Transverse colon (tissue), 4 donors: ENCODE data around the gene PTPRS. TPM values are rescaled to one million over a fixed set of nuclear protein-coding genes. Genes with fewer than 3 reads are reported as not detected.

Experiments used
- DNase-seq: peaks from one replicate; pipeline ENCODE4 v3.0.0-alpha.2; 2019
- H3K27ac ChIP-seq, 4 donors: fragments of 200-600 bp; sonication (generic); 2 replicates each; pipeline ENCODE4 v1.5.1; 2016 to 2018; ENCODE audit warnings: inconsistent platforms in 4 of 4
- H3K27me3 ChIP-seq: fragments of 200-600 bp; sonication (generic); 2 replicates; pipeline ENCODE4 v1.5.1; 2017; ENCODE audit warnings: inconsistent platforms
- H3K36me3 ChIP-seq, 4 donors: fragments of 200-600 bp; sonication (generic); 2 replicates each; pipeline ENCODE4 v1.5.1; 2017 to 2019; ENCODE audit warnings: inconsistent platforms in 4 of 4
- H3K4me1 ChIP-seq, 4 donors: fragments of 200-600 bp; sonication (generic); 2 replicates each; pipeline ENCODE4 v1.5.1; 2017 to 2020; ENCODE audit warnings: inconsistent platforms in 4 of 4
- H3K4me3 ChIP-seq, 4 donors: fragments of 200-600 bp; sonication (generic); 1 replicate in 1 of 4; 2 replicates in 3 of 4; pipeline versions ENCODE4 v1.5.1 to v1.6.1; 2017 to 2019; ENCODE audit warnings: inconsistent platforms in 4 of 4
- H3K9me3 ChIP-seq, 2 donors: fragments of 200-600 bp; sonication (generic); 2 replicates each; pipeline ENCODE4 v1.5.1; 2017 to 2019; ENCODE audit warnings: inconsistent platforms in 2 of 2
- EP300 ChIP-seq: sonication (generic); formaldehyde crosslinking; IDR thresholded peaks from one replicate; pipeline ENCODE4 v1.6.1; 2017; ENCODE audit warnings: antibody characterized with exemption, low read depth
- POLR2A ChIP-seq: fragments of 450-650 bp; IDR thresholded peaks from one replicate; pipeline ENCODE4 v1.6.1; 2016; ENCODE audit warnings: antibody characterized with exemption, mild to moderate bottlenecking, moderate library complexity
- POLR2AphosphoS5 ChIP-seq, 3 donors: sonication (generic); formaldehyde crosslinking; IDR thresholded peaks; one replicate each; pipeline ENCODE4 v1.6.1; 2016; ENCODE audit warnings: antibody characterized with exemption in 3 of 3
- WGBS, 2 donors: methylation state at CpG; one replicate each; pipeline ENCODE4 v1.1.5; 2018; ENCODE audit warnings: low coverage in 1 of 2; 5-methylcytosine and 5-hydroxymethylcytosine counted together
- in situ Hi-C, 4 donors: fragments of 200-750 bp; cut with MboI; loops; one replicate each; pipeline versions ENCODE4 v1.15.0 to v1.15.1; 2017; ENCODE audit warnings: low sequenced_read_pairs in 3 of 4, low pct_ligation_motif_present in 1 of 4, low pct_unique_long_range_greater_than_20kb in 1 of 4
- intact Hi-C: fragments of 100-400 bp; cut with DNase I; formaldehyde crosslinking; loops from one replicate; pipeline ENCODE4 v1.15.1; 2023; ENCODE audit warnings: low total_unique reads
- total RNA-seq, 4 donors: library from RNA; depleted of rRNA; stranded (reverse); fragments of >200 nt; gene quantifications; one replicate each; pipeline ENCODE4 v1.1.0, GENCODE V29; 2016
- TF ChIP-seq, protein P1 (sequence below), 5 experiments: fragments of 200-600 bp in 3 of 5; fragments of 450-650 bp in 2 of 5; sonication (generic) in 3 of 5; IDR thresholded peaks; 1 replicate in 2 of 5; 2 replicates in 3 of 5; pipeline ENCODE4 v1.5.1; 2016 to 2017; ENCODE audit warnings: antibody characterized with exemption in 5 of 5, inconsistent platforms in 3 of 5, mild to moderate bottlenecking in 2 of 5, moderate library complexity in 1 of 5

The PTPRS gene
- total RNA-seq, 4 donors from 2014 or later, result 38.3 to 91.5 (median 58.5) TPM

DNA sequence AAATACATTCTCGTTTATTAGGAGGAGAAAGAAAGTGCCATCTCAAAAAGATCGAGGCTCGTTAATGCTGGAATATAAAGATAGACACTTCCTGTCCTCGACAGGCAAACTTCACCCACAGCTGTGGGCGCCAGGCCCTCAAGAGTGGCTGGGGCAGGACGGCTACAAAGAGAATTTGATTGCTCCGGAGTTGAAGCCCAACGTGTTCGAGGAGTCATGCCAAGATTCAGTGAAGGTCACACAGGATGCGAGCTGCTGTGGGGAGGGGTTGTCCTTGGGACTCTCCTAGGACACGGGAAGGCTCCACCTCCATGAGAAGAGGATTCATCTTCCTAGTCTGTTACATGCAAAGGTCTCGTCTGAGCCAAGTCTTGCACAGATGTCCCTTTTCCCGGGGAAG is 16.3 kb upstream of the PTPRS start:
- in situ Hi-C loops (no loop called here), intact Hi-C loops (no loop called here)
- peaks cover 16% of the 10 kb centered on the region for H3K27me3 ChIP-seq
- no peaks in the 10 kb centered on the region for H3K9me3 ChIP-seq
- 42% methylated on average over 6 to 13 of the region's 13 CpGs for WGBS, 2 donors
- no peak for DNase-seq
- no peak overlapping the region for H3K4me3 ChIP-seq
- no peak overlapping the region for H3K27ac ChIP-seq
- TF ChIP-seq, protein P1, sequence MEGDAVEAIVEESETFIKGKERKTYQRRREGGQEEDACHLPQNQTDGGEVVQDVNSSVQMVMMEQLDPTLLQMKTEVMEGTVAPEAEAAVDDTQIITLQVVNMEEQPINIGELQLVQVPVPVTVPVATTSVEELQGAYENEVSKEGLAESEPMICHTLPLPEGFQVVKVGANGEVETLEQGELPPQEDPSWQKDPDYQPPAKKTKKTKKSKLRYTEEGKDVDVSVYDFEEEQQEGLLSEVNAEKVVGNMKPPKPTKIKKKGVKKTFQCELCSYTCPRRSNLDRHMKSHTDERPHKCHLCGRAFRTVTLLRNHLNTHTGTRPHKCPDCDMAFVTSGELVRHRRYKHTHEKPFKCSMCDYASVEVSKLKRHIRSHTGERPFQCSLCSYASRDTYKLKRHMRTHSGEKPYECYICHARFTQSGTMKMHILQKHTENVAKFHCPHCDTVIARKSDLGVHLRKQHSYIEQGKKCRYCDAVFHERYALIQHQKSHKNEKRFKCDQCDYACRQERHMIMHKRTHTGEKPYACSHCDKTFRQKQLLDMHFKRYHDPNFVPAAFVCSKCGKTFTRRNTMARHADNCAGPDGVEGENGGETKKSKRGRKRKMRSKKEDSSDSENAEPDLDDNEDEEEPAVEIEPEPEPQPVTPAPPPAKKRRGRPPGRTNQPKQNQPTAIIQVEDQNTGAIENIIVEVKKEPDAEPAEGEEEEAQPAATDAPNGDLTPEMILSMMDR (IDR thresholded peaks at IDR 0.05), result no peak
- H3K4me1 ChIP-seq, result no peaks in the 10 kb centered on the region
- H3K36me3 ChIP-seq, result no peaks in the 10 kb centered on the region

DNA sequence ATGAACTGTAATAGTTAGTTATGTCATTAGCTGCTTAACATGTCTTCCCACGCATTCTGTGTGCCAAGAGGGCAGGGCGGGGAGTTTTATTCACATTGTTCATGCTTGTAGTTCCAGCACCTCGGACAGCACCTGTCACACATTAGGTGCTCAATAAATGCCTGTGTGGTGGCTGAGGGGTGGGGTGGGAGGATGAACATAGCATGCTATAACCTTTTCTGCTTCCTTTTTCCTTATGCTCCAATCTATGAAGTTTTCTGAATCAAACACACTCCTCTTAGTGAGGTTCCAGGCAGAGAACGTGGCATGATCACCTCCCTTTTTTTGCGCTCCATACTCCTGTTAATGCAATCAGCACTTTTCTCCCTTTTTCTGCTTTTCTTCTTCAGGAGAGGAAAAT is 15.8 kb upstream of the PTPRS start:
- in situ Hi-C loops, result no loop called here
- TF ChIP-seq, protein P1 (IDR thresholded peaks at IDR 0.05), result no peak
- TF ChIP-seq EP300 (no peak), POLR2AphosphoS5 (IDR thresholded peaks at IDR 0.05) (no peak), POLR2A (no peak)

DNA sequence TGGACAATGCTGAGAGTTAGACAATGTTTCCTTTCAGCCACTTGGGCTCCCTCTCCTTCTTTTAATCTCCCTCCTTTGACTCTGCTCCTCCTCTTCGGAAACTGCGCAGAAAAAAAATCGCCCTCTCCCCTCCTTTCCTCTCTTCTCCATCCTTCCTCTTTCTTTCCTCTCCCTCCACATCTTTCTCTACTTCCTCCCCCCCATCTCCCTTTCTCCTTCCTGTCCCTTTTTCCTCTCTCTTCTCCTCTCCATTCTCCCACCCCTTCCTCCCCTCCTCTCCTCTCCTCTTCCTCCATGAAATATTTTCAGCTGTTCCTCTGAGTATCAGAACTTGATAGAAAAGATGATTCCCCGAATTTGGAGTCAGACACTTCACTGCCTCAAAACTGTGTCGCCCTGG is 15.1 kb upstream of the PTPRS start:
- 44 to 64% methylated on average over 4 to 5 of the region's 5 CpGs for WGBS, 2 donors
- in situ Hi-C loops (no loop called here), intact Hi-C loops (no loop called here)
- no peak for DNase-seq
- H3K4me3 ChIP-seq, result no peak overlapping the region
- no peaks in the 10 kb centered on the region for H3K36me3 ChIP-seq
- H3K27me3 ChIP-seq, result peaks cover 16% of the 10 kb centered on the region
- H3K27ac ChIP-seq, result no peak overlapping the region
- H3K4me1 ChIP-seq, result no peaks in the 10 kb centered on the region
- no peaks in the 10 kb centered on the region for H3K9me3 ChIP-seq
- TF ChIP-seq, protein P1 (IDR thresholded peaks at IDR 0.05), result no peak

More for the DNA sequence above, 15.8 kb upstream of the PTPRS start:
- Histone ChIP-seq H3K27ac (no peak overlapping the region), H3K36me3 (no peaks in the 10 kb centered on the region), H3K27me3 (peaks cover 16% of the 10 kb centered on the region), H3K4me3 (no peak overlapping the region), H3K9me3 (no peaks in the 10 kb centered on the region), H3K4me1 (no peaks in the 10 kb centered on the region)
- intact Hi-C loops, result no loop called here
- 71 to 79% methylated on average over 3 to 5 of the region's 5 CpGs for WGBS, 2 donors
- no peak for DNase-seq

DNA sequence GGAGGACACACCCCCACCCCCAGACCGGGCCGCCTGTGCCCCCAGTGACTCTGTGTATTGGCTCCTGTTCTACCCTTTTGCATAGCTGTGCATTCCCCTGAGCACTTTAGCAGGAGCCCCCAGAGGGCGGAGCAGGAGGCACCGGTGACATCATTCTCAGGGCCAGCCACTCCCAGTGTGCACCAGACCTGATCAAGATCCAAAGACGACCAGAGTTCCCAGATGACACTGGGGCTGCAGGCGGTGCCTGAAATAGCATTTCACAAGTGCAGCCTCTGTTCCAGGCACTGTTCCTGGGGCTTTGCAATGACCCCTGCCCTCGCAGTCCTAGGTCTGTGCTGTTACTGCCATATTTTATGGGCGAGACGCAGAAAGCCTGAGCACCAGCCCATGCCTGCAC is 14.5 kb upstream of the PTPRS start:
- intact Hi-C loops (no loop called here), in situ Hi-C loops (no loop called here)
- peaks cover 16% of the 10 kb centered on the region for H3K27me3 ChIP-seq
- H3K36me3 ChIP-seq, result no peaks in the 10 kb centered on the region
- 41% methylated on average over 9 of the region's 9 CpGs; no CpG with 5 or more reads in 1 of the 2 donors for WGBS, 2 donors
- H3K9me3 ChIP-seq, result no peaks in the 10 kb centered on the region
- TF ChIP-seq POLR2A (no peak), POLR2AphosphoS5 (IDR thresholded peaks at IDR 0.05) (no peak), EP300 (no peak)
- TF ChIP-seq, protein P1 (IDR thresholded peaks at IDR 0.05), result no peak
- no peak overlapping the region for H3K4me3 ChIP-seq
- DNase-seq, result no peak
- H3K4me1 ChIP-seq, result no peaks in the 10 kb centered on the region
- H3K27ac ChIP-seq, result no peak overlapping the region
